Dedifferentiated amniotic fluid mesenchymal stem cell (primary cell): ENCODE data around the gene EIF2S2.

Source experiments
- DNase-seq: peaks from one replicate; pipeline ENCODE4 v3.0.0-alpha.2; 2016; ENCODE audit errors: extremely low spot score

EIF2S2 gene

DNA sequence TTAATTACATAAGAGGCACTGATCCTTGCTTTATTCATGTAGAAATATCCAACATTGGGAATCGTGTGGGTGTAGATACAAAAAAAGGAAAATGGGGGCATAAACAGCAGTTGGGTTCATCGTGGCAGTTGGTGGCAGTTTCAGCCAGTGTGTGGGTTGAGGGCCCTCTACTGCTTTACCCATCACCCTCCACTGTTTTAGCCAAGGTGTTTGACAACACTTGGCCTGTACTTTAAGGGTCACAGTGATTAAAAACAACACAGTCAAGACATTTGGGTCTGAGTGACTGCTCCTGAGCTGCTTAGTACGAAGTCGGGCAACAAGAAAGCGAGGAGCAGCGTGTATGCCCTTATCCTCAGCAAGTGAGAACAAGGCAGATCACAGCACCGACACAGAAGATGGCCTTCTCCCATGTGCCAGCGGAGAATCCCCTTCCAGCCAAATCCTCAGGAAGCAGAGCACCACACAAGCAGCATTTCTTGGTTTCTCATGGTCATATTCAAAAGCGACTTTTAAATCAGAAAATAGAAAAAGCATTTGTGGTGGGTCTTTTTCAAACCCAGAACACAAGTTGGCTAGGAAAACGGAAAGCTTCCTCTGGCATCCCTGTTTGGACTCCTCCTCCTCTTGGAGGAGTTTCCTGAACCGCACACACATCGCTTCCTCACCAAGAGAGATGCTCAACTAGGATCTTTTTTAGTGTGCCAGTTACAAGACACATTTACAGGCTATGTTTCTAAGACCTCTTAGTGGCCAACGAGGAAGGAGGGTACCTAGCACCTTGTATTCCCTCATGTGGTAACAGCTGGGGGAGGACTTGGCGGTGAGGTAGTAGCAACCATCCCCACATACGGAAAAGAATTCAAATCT is 23.5 kb downstream of the EIF2S2 start:
- DNase-seq: no peak

DNA sequence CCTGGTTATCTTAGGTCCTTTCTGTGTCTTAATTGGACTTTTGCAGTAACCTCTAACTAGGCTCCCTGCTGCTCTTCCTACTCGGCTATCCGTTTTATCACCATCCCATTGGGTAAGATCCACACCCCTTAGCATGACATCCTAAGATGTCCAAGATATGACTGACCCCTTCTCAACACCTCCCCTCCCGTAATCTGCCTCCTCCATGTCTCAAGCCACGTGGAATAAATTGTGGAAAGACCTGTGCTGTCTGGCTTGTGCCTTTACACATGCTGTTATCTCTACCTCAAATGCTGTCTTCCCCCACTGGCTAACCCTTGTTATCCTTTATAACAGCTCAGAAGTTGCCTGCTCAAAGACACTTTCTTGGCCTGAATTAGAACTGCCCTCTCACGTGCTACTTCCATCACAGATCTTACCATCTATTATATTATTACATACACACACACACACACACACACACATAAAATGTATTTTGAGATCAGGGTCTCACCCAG is 26.5 kb downstream of the EIF2S2 start:
- no peak for DNase-seq

DNA sequence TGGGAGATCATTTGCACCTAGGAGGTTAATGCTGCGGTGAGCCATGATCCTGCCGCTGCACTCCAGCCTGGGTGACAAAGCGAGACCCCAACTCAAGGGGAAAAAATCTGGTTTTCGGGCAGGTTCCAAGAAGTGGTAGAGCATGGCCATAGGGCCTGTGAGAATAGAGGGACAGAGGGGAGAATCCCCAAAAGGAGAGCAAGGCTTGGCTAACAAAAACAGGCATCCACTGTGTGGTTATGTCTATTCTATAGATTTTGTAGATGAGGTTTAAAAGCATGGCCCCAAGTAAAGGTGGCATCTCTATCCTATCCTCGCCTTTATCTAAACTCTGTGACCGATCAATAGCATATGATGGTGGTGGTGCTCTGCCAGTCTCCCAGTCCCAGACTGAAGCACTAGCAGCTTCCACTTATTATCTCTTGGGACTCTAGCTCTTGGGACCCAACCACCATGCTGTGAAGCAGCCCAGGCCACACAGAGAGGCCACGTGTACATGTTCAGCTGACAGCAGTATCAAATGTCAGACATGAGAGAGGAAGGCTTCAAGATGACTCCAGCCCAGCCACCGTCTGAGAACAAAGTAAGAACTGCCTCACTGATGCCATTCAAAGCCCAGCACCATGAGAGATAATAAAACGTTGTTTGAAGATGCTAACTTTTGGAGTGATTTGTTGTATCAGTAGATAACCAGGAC is 27.7 kb downstream of the EIF2S2 start:
- no peak for DNase-seq

DNA sequence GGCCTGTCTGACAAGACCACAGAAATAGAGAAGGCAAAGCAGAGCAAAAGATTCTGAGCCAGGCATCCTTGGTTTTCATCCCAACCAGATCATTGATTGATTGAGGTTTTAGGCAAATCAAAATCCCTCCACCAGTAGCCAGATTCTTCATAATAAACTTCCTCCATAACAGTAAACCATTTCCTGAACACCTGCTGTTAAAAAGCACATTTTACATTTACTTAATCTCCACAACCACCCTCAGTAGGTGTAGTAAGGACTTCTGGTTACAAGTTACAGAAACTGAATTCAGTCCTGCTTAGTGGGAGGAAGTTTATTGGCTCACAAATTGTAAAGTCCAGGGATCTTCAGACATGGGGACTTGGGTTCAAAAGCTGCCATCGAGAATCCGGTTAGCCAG is 28.3 kb downstream of the EIF2S2 start:
- no peak for DNase-seq

DNA sequence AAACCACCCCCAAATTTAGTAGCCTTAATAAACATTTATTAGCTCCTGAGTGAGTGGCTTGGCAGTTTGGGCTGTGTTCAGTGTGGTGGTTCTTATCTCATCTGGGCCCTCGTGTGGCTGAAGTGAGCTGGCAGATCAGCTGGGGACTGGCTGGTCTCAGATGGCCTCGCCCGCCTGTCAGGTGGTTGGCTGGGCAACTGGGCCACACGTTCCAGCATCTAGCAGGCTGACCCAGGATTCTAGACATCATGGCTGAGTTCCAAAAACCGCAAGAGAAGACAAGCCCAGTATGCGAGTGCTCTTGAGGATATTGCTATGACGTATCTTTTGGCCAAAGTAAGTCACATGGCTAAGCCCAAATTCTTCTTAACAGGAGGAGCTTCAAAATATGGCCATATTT is 28.9 kb downstream of the EIF2S2 start:
- DNase-seq: no peak

DNA sequence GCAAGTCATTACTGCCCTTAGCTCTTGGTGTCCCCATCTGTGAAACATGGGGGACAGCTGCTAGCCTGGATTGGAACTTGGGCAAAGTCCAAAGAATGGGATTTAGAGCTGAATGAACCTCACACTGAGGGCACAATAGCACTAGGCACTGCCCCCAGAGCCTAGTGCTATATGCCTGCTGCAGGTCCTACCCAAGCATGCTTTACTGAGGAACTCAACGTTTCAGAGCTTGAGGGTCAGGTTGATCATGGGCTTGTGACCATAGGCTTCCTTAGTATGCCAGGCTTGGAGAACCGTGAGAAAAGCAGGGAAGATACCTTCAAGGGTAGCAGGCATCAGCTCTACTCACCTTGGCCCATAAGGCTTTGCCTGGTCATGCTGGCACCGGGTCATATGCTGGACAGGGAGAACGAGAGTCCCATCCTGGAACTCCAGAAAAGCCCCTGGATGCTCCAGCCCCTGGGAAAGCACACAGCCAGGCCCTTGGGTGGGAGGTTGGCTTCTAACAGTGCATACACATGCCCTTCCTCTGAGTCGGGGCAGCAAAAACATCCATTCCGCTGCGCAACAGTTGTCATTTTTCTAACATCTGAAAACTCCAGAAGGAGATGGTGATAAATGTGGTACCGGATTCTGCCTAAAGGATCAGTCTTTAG is 29.7 kb downstream of the EIF2S2 start:
- no peak for DNase-seq

DNA sequence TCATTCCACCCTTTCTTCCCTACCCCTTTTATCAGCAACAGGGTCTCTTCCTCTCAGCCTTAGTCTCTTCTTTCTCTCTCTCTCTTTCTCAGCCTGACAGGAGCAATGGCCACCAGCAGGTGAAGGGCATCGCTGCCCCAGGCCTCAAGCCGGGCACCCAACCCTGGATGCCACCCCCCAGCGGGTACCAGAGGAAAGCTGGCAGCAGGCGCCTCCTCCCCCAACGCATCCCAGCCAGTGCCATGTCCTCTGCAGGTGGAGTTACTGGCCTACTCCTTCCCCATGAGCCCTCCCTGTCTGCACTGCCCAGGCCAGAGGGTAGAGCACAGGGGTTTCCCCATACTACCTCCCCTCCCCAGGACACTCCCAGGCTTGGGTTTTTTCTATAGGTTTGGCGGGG is 32.2 kb downstream of the EIF2S2 start:
- DNase-seq: no peak

DNA sequence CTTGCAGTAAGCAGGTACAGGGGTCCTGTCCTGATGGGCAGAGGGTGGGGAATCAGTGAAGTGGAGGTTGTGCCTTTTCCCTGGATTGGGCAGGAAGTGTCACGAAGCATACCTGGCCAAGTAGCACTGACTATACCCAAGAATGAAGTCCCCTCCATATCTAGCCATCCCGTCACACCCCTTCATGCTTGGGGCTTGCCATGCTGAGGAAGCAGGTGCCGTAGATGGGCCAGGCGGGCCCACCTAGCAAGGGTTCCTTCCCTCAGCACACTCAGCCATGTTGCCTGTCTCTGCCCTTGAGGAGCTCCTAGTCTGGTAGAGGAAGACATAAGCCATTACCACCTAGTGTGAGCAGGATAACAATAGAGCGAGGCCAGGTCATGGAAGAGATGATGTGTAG is 33.5 kb downstream of the EIF2S2 start:
- DNase-seq: no peak

DNA sequence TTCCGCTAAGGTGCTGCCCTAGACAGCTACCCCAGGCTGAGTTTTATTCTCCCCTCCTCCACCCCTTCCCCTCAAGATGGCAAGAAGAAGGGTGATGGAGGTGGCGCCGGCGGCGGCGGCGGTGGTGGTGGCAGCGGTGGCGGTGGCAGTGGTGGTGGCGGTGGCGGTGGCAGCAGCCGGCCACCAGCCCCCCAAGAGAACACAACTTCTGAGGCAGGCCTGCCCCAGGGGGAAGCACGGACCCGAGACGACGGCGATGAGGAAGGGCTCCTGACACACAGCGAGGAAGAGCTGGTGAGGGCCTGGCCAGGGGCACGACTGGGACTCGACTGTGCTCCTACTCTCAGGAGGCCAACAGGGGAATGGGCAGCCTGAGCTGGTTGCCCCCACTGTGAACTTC is 35.1 kb downstream of the EIF2S2 start:
- DNase-seq: no peak

DNA sequence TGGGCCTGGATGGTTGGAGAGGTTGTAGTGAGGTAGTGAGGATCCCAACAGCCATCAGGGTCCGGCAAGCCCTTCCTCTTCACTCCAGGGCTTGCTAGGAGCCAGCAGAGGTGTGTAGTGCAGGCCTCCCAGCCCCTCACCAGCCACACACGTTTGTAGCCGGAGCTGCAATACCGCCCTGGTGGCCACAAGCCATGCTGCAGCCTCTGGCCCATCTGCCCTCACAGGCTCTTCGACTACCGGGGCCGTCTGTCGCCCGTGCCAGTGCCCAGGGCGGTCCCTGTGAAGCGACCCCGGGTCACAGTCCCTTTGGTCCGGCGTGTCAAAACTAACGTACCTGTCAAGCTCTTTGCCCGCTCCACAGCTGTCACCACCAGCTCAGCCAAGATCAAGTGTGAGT is 36.4 kb downstream of the EIF2S2 start:
- DNase-seq: no peak

DNA sequence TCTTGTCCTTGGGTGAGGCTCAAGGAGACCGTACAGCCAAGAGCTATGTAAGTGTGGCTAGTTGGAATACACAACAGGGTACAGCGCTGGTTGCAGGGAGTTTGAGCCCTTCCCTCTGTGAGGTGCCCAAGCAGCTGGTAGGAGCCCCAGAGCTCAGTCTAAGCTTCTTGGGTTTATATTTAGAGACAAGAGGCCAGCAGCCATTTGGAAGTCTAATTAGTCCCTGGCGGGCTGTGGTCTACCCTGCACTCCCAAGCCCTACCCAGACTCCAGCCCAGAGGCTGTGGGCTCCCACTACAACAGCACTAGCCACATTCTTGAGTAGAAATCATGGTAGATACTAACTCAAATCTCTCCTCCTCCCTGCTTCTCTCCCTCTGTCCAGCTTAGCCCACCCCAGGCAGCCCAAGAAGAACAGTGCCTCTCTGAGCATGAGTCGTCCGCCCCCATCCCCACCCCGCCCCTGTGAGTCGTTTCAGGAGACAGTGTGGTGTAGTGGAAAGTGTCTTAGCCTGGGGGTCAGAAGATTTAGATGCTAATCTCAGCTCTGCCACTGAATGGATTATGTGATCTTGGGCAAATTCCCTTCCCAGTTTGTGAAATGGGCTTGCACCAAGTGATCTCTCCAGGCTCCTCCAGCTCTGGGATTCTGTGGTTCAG is 37.8 kb downstream of the EIF2S2 start:
- DNase-seq: no peak

DNA sequence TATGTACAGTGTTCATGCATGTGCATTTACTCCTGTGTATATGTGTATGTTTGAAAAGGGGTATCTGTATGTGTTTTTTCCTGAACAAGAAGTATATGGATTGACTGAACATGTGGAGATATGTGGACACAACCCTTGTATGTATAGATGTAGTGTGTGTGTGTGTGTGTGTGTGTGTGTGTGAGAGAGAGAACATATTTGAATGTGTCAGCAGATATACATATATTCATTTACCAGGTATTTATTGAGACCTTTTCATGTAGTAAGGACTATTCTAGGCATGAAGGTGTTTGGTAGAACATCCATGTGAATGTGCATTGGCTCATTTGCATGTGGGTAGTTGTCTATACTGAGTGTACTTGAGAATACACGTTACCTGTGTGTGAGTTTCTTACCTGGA is 39.3 kb downstream of the EIF2S2 start:
- DNase-seq: no peak

DNA sequence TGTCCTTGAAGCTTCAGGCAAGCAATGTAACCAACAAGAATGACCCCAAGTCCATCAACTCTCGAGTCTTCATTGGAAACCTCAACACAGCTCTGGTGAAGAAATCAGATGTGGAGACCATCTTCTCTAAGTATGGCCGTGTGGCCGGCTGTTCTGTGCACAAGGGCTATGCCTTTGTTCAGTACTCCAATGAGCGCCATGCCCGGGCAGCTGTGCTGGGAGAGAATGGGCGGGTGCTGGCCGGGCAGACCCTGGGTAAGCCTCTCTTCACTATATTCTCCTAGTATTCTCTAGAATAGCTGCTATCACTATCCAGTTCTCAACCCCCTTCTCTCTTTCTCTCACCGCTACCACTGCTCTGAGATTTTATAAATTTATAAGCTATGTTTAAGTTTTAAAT is 40.0 kb downstream of the EIF2S2 start:
- DNase-seq: no peak

DNA sequence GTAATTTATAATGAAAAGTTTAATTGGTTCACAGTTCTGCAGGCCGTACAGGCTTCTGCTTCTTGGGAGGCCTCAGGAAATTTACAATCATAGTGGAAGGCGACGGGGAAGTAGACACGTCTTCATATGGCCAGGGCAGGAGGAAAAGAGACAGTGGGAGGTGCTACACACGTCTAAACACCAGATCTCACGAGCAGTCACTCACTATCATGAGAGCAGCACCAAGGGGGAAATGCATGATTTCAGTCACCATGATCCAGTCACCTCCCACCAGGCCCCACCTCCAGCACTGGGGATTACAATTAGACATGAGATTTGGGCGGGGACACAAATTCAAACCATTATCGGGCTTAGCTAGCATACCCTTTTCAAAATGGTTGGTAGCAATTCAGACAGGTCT is 41.2 kb downstream of the EIF2S2 start:
- no peak for DNase-seq

DNA sequence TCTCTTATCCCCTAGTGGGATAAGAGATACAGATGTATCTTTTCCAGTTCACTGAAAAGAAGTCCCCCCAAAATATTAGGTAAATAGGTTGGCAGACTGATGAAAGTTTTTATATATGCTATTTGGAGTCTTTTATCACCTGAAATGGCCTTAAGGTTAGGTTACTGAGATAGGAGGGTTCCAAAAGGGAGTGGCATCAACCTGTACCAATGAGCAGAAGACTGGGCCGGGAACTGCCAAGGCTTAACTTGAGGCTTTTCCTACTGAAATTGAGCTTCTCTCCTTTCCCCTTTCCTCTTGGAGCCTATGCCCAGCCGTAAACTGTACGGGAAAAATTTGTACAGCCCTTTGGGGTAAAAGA is 42.0 kb downstream of the EIF2S2 start:
- no peak for DNase-seq

DNA sequence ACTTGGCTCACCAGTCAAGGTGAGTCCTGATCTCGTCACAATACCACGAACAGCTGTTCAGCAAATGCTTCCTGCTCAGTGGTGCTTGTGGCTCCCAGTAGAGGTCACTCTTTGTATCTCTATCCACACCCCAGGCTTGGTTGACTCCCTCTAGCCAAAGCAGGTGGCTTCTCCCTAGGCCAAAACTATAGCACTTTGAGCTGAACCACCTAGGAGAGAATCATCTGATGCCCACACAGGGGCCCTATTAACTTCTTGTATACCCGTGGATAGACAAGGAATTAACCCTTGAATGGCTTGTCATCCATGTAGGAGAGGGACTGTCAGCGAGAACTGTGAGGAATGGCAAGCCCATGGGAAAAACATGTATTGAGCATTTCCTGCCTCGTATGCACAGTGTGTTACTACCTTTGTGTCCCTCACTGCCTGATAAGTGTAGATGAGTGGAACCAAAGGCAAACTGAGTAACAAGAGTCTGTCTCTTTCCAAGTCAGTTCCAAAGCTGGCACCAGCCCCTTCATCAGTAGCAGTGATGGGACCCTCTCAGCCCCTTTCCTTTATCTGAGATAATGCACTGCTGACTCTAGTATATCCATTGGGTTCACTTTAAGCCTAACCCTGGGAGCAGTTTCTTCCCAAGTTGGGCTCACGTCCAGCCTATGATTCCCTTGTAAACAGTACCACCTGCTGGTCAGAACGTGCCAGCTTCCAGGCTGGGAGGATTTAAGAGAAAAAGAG is 42.5 kb downstream of the EIF2S2 start:
- DNase-seq: peak; percentile 77

DNA sequence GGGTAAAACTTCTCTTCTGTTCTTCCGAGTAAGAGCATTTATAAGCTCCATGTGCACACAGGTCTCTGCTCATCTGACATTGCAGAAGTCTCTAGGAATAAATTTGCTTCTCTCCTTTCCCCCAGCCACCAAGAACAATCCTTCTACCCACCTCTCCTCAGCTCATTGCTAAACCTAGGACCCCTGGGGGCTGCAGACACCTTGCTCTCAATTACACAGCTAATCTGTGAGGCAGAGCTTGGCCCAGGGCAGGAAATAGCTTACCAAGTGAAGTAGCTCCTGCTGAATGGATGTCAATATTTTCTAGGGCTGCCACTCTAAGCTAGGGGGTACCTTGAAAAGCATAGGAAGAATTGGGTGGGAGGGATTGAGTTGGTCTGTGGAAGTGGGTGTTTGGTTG is 44.0 kb downstream of the EIF2S2 start:
- DNase-seq: no peak

DNA sequence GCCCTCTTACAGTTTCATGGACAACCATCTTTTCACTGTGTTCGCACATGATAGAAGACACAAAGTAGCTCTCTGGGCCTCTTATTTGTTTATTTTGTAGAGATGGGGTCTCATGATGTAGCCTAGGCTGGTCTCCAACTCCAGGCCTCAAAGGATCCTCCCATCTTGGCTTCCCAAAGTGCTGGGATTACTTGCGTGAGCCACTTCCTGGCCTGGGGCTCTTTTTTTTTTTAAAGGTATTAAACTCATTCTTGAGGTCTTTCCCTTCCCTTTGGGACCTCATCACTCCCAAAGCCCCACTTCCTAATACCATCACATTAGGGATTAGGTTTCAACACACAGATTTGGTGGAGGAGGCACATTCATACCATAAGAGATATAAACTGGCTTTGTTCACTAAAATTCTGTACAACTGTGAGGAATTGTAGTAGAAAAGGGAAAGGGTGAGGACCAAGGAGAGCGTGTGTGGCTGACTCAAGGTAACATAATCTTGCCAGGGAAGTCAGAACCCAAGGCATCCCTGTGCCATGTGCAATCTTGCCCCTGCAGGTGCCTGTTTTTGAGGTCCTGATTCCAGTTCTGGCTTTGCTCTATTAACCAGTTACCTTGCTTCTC is 45.5 kb downstream of the EIF2S2 start:
- peak; percentile 82 for DNase-seq

DNA sequence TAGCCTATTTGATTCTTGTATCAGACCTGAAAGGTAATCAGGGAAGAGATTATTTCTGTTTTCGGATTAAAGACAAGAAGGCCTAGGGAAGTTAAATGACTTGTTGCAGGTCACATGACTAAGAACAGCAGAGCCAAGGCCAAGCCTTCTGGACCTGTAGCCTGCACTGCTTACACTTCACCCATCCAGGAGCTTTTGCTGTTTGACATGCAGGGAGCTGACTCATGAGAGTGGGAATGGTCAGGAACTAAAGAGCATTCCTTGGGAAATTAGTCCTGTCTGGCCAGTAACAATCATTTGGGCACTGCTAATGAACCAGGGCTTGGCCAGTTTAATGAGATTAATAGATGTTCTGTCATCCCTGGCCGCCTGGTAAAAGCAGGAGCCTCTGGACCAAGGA is 46.8 kb downstream of the EIF2S2 start:
- DNase-seq: peak; percentile 16

DNA sequence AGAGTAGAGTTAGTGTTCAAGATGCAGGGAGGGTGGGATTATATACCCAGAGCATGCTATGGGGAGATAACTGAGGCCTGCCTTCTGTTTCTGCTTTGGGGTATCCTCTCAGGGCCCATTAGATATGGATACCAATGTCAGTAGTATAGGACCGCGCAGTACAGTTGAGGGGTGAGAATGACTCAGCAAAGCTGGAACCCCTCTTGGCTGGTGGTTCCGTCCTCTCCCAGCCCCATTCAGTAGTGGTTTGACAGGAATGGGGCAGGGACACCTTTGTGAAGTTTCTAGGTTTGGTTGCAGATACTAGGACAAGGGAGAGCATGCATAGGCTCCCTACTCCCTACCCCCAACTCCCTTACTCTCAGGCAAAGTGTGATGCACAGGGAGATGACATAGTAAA is 47.8 kb downstream of the EIF2S2 start:
- no peak for DNase-seq
